HG02970 (cell line): ENCODE measurements around the gene BCR.

Experiments
- ATAC-seq: cut with Tn5 transposase; IDR thresholded peaks from one replicate; pipeline ENCODE4 v1.9.1; 2021; ENCODE audit warnings: mild to moderate bottlenecking, moderate library complexity, moderate number of reproducible peaks; ENCODE audit not compliant: unreplicated experiment, low FRiP score

The BCR gene

GRCh38 chr22:23239429-23239828, 59.1 kb downstream of the BCR start:
- no peak for ATAC-seq

- no peak for ATAC-seq
Measured at GRCh38 chr22:23240639-23241389, 60.5 kb downstream of the BCR start.

GRCh38 chr22:23241562-23242472, 61.5 kb downstream of the BCR start:
- ATAC-seq, result no peak

GRCh38 chr22:23242473-23243001, 62.2 kb downstream of the BCR start:
- ATAC-seq, result no peak

GRCh38 chr22:23243006-23243573, 62.8 kb downstream of the BCR start:
- no peak for ATAC-seq

GRCh38 chr22:23243859-23244689, 63.8 kb downstream of the BCR start:
- no peak for ATAC-seq

- no peak for ATAC-seq
Measured at GRCh38 chr22:23244690-23245044, 64.4 kb downstream of the BCR start.

DNA sequence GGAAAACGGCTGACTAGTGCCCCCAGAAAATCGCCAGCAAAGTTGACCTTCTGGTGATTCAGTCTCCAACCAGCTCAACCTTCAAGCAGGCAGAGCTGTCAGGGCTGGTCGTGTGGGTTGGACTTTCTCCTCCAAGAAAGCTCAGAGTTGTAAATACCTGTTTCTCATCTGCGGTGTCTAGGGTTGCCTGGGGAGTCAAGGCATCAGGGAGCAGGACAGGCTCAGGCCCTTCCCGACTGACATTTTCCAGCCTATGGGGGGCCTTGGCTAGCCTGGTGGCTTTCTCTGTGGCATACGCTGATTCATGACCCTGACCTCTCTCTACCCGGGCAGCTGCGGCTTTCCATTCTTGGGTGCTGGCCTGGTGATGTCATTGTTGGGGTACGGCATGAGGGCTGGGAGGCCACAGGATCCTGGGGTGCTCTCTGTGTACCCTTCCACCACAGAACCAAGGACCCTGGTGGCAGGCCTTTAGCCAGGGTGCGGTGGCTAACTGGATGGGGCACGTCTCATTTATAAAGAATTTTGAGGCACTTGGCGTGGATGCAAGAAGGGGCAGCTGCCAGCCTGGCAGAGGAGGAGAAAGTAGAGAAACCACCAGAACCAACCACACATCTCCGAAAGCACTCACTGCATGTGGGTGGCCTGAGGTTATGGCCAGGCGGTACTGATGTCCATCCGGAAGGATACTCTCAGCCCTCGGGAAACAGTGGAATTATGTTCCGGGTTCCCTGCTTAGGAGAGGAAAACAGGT, 64.9 kb downstream of the BCR start:
- ATAC-seq, result no peak

DNA sequence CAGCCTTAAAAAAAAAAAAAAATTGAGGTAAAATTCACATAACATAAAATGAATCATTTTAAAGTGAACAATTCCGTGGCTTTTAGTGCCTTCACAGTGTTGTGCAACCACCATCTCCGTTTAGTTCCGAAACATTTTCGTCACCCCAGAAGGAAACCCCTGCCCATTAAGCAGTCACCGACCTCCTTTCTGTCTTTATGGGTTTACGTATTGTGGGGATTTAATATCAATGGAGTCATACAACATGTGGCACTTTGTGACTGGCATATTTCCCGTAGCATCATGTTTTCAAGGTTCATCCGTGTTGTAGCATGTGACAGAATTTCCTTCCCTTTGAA, 65.5 kb downstream of the BCR start:
- ATAC-seq, result no peak

DNA sequence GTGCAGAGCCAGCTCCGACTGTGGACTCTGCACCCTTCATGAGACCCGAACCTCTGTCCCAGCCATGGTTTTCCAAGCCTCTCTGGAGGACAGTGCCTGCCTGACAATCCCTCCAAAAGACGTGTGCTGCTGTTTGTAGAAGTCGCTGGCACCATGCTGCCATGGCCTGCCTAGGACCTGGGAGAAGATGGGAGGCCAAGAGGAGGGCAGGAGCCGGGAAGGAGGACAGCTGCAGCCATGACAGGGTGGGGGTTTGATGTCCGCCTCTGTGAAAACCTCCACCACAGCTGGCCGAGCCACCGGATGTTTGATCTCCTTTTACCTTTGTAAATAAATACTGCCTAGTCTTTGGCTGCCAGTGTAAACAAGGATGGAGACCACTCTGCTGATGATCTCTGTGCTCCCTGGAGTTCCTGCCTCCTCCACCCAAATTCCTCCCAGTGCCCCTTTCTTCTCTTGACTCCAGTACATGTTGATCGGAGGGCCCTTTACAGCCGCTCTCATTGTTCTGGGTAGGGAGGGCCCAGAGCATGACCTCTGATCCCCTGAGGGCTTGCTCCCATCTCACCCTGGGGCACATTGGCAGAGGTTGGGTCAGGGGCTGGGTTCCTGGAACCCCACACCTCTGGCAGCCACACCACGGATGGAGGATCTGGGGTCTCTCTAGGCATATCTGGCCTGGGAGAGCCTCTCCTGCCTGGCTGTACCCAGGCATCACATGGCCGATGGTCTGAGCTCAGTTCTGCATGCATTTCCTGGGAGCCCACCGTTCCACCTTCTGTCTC, 66.9 kb downstream of the BCR start:
- no peak for ATAC-seq

DNA sequence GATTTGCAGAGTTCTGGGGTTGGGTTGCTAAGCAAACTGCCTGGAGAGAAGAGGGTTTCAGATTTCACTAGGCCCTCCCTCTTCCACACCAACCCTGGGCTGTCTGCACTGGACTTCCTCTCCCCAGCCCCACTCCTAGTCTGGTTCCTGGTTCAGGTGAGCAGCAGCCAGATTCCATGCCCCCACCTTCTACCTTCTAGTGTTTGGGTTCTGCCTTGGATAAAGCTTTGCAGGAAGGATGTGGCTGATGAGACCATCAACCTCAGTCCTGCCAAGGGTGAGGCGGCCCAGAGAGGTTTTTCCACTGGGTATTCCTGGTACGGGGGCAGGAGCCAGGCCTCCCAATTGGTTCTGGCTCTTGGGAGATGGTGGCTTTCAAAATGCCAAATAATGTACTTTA, 68.3 kb downstream of the BCR start:
- ATAC-seq, result no peak

- no peak for ATAC-seq
Measured at GRCh38 chr22:23250056-23250784, 69.9 kb downstream of the BCR start.

GRCh38 chr22:23250785-23251363, 70.6 kb downstream of the BCR start:
- no peak for ATAC-seq

DNA sequence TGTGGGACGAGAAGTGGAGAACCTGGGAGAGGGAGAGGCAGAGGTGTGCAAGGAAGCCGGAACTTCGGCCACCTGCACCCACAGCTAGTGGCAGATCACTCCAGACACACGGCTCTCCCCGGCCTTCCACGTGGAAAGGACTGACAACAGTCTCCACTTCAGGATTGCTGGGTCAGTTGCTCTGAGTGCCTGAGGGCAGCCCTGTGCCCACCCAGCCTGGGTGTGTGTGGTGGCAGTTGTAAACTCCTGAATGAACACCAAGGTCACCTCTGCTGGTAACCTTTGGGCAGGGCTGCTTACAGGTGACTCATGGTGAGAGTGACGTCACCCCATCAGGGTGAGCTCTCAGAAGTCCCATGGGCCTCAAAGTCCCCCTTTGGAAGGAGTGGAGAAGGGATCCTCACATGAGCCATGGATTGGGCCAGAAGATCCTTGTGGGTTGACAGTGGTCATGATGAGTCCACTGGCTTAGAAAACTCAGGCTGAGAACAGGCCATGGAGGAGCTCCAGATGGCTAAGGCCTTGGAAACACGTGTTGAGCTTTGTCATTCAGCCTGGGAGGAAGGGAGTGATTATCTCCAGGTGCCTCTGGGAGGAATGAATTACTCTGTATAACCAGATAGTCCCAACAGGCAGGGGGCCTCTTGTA, 71.3 kb downstream of the BCR start:
- no peak for ATAC-seq

- ATAC-seq, result no peak
Measured at GRCh38 chr22:23253475-23254055, 73.3 kb downstream of the BCR start.

- no peak for ATAC-seq
Measured at GRCh38 chr22:23255506-23256170, 75.3 kb downstream of the BCR start.
